SHP77 (cell line): Measurements from ENCODE around the gene ANKRD17.

Source experiments
- DNase-seq, 2 experiments: peaks; one replicate each; lab custom pipeline; 2025; lab: John Stamatoyannopoulos, UW

ANKRD17 gene

DNA sequence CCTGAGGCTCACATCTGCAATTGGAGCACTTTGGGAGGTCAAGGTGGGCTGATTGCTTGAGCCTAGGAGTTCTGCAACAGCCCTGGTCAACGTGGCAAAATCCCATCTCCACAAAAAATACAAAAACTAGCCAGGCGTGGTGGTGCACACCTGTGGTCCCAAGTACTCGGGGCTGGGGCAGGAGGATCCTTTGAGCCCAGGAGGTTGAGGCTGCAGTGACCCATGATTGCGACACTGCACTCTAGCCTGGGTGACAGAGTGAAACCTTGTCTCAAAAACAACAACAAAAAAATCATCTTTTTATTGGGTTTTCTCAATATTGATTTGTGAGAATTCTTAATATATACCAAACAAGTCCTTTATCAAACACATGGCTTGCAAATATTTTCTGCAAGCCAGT is 64.9 kb downstream of the ANKRD17 start:
- DNase-seq: no peak

DNA sequence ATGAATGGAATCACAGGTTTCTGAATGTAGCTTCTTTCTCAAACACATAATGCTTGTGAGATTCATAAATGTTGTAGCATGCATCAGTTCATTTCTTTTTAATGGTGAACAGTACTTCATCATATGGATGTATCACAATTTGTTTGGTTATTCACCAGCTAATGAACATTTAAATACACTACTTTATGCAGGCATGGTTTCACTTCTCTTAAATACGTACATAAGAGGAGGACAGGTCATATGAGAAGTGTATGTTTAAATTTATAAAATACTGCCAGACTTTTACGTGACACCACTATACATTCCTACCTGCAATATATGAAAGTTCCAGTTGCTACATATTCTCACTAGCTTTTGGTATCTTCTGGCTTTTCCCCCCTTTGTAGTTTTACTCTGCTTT is 65.4 kb downstream of the ANKRD17 start:
- no peak for DNase-seq

DNA sequence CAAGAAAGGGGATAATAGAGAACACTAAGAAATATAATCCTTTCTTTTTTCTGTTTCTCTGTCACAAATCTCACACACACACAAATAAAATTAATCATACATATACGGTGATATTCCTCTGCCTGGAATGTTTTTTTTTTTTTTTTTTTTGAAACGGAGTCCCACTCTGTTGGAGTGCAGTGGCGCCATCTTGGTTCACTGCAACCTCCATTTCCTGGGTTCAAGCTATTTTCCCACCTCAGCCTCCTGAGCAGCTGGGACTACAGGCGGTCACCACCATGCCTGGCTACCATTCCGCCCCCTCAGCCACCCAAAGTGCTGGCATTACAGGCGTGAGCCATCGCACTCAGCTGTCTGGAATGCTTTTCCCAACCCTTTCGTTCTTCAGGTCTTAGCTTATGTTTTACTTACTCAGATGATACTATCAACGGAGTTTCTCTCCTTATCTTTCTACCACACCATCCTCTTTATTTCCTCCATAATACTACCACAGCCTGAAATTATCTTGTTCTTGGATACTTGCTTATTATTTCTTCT is 69.3 kb downstream of the ANKRD17 start:
- DNase-seq: no peak

DNA sequence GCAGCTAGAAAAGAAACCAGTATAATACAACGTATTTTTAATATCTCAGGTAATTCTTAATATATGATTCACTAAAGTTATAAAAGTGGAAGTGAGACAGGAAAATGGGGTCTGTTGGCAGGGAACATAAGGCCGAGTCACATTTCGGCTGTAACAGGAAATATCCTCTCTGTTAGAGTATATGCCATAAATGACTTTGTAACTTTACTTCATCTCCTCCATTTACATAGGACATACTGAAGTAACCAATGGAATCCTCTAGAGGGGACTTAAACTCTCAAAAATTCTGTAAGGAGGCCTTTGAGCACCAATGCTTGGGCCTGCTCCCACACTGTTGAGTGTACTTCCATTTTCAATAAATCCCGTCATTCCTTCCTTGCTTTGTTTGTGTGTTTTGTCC is 71.3 kb downstream of the ANKRD17 start:
- DNase-seq: no peak

DNA sequence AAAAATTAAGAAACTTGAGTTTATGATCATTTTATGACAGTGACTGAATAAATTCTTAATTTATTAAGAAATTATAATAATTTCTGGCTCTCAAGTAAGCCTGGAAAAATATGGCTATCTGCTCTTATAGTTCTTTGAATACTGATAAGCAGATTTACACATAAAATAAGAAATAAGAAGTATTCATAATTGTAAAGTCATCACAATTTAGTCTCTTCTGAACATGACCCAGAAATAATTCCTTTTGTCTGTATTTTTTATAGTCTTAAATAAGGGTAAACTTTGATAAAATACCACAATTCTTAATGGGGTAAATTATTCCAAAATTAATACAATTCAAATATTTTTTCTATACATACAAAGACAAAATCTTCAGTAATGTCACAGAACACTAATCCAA is 72.7 kb downstream of the ANKRD17 start:
- no peak for DNase-seq

DNA sequence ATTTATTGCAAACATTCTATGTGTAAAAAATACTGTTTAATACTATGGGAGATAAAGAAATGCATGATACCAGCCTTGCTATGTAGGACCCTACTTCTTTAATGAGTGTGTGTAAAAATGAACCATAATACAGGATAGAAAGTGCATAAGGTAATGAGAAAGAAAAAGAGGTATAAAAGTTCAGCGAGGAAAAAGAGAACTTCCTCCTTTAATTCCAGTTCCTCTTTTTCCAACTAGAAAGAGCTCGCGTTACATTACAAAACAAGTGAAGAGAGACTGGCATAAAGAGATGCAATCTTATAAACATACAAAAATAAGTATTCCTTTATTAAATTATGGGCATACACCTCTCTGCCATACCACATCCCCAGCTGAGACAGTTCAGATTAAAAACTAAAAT is 77.4 kb downstream of the ANKRD17 start:
- DNase-seq: no peak

DNA sequence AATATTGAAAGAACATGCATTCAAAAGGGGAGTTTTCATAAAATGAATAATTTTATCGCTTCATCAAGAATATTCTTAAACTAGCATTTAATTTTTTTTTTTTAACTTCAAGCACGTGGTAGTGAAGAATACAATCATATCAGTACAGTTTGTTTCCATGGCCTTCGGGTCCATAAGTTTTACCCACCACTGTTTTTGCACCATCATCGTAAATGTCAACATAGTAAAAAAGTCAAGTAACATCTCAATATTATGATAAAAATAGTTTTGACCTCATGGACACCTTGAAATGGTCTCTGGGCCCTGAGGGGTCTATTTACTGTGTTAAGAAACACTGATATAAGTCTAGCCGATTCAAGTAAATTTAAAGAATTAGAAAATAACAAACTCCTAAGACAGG is 80.2 kb downstream of the ANKRD17 start:
- no peak for DNase-seq

DNA sequence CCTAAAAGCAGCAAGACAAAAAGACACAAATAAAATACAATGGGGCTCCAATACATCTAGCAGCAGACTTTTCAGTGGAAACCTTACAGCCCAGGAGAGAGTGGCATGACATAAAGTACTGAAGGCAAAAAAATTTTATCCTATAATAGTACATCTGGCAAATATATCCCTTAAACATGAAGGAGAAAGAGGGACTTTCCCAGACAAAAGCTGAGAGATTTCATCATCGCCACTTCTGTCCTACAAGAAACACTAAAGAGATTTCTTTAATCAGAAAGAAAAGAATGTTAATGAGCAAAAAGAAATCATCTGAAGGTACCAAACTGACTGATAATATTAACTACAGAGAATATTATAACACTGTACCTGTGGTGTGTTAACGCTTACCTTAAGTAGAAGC is 86.4 kb downstream of the ANKRD17 start:
- DNase-seq: no peak

DNA sequence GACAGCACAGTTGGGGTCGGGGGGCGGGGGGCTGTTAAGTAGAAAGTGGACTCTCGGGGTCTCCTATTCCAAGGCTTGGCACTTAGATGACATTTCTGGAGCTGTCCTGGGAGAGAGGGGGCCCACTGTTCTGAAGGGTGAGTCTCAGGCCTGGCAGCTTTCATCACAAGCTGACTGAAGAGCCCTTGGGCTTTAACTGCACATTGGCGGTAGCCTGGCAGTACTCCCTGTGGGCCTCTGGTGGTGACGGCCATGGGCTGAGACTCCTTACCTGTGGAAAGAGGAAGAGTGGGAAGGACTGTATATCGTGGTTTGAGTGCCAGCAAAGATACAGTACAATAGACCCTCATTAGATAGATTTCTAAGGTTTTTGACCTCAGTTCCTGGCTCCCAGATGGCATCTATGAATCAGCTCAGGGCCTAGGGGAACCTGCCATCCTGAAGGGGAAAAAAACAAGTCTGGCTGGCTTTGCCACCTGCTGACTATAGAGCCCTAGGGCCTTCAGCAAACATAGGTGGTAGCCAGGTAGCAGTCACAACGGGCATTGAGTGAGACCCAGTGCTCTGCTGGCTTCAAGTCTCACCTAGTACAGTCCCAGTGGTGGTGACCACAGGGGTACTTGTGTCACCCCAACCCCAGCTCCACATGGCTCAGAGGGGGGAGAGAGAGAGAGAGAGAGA is 87.9 kb downstream of the ANKRD17 start:
- no peak for DNase-seq

DNA sequence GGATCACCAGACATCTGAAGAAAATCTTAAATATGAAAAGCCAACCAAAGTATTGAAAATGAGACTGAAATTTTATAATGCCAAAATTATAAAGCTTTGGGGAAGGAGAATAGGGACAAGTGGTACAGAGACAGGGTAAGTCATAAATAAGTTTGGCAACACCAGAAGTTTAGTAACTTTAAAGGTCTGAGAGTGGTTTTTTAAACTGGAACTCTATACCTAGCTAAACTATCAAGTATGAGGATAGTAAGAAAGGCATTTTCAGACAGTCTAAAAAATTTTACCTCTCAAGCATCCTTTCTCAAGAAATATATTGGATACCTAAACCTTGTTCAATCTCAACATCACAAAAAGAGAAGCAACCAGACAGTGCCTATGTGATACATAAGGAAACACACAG is 92.4 kb downstream of the ANKRD17 start:
- DNase-seq: no peak

DNA sequence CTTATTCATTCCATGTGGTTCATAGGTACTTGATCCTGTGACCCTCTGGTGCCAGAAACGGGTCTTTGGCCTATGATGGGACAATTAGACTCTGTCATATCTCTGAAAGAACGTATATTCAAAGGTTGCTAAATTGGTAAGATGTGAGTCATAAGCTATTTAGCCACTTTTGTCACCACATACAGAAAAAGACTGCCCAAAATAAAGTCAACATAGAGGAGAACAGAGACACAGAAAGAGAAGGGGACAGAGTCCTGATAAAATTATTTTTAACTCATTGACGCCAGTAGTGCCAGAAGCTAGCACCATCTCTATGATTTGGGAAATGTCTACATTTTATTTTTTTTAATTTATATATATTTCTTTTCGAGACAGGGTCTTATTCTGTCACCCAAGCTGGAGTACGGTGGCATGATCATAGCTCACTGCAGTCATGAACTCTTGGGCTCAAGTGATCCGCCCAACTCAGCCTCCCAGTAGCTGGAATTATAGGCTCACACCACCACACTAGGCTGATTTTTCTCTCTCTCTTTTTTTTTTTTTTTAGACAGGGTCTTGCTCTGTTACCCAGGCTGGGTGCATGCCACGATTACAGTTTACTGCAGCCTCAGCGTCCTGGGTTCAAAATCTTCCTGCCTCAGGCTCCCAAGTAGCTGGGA is 96.9 kb downstream of the ANKRD17 start:
- no peak for DNase-seq

DNA sequence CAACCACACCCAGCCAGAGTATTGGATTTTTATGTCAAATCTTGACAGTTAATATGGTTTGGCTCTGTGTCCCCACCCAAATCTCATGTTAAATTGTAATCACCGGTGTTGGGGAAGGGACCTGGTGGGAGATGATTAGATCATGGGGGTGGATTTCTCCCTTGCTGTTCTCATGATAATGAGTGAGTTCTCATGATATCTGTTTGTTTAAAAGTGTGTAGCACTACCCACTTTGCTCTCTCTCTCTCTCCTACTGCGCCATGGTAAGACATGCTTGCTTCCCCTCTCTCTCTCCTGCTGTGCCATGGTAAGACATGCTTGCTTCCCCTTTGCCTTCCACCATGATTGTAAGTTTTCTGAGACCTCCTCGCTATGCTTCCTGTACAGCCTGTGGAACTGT is 102.2 kb downstream of the ANKRD17 start:
- DNase-seq: no peak

DNA sequence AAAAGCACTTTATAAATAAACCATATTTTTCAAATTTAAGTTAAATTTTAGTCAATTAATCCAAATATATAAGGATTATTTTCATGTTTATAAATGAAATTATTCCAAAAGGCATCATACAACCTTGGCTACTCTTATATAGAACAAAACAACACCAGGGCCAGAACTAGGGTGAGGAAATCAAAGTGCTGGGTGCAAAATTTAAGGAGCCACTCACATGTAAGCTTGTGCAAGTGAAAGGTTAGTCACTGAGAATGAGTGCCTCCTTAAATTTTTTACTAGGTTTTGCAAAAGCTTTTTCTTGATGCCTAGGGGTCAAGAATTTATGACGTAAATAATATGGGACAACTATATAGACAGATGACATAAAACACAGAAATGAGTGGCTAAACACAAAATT is 105.7 kb downstream of the ANKRD17 start:
- DNase-seq: no peak

DNA sequence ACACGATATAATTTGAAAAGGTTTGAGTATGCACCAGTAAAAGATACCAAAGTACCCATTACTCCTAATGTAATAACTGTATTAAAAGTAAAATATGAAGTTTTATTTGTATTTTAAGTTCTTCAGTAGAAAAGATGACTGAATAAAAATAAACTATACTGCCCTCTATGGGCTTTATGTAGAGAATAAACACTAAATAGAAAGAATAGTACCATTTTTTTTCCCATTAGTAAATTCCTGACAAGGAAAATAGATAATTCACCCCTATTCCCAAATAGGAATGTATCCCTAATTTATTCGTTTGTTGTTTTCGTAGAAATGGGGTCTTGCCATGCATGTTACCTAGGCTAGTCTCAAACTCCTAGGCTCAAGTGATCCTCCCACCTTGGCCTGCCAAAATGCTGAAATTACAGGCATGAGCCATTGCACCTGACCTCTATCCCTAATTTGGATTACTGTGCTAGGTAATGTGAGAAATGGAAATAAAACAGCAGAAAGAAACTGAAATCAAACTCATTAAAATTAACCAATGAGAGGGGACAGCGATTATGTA is 115.5 kb downstream of the ANKRD17 start:
- no peak for DNase-seq

DNA sequence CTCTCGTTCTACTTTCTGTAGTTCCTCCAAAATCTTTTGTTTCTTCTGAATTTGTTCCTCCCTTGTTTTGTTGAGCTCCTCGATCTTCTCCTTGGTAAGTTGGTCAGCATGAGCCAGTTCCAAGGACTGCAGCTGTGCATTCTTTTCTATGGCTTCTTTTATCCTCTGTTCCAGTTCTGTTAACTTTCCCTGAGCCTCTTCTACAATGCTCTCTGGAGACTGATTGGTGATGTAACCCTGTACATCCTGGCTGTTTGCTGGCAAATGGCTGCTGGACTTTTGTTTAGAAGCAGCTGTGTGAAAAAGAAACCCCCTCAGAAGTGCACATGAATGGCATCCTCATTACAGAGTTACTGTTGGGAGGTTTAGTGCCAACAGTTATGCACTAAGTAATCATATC is 118.6 kb downstream of the ANKRD17 start:
- no peak for DNase-seq

DNA sequence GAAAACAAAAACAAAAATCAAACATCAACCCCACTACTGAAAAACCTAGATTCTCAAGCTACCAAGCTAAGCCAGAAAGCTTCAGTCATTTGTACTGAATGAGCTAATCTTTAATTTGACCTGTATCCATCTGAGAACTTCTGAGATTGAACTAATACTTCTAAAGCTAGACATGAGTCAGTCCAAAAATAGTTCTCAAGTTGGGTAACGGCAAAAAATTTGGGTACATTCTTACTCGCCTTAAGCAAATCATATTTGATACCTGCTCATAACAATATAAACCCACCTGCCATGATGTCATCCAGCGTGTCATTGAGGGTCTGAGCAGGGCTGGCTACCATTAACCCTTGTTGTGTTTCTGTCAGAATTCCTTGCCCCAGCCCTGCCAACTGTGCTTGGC is 119.4 kb downstream of the ANKRD17 start:
- DNase-seq: no peak

DNA sequence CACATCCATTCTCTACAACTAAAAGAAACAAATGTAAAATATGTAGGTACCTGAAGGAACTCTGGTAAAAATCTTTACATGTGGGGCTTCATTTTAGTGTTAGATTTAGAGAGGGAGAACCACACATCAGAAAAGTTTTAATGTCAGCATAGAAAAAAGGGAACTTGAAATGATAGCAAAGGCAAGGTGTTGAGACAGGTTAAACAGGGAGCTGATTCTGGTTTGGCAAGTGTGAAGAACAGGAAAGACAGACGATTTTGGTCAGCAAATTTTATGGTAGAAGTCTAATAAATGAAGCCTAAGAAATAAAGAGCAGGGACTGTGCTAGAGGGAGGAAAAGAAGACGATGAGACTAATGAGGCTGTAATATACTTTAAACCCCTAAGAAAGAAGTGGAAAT is 121.5 kb downstream of the ANKRD17 start:
- DNase-seq: no peak

DNA sequence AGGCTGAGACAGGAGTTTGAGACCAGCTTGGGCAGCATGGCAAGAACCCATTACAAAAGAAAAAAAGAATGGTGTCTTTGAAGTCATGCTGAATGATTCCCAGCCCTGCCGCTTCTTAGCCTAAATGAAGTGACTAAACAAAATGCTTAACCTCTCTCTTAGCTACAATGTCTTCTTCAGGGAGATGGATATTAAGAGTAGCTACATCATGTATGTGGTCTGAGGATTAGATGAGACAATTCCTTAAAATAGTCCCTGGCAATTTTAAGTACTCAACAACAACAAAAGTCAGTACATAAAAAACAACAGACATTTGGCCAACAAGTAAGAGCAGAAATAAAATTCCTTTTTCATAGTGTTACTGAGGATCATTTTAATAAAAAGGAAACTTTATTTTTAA is 124.8 kb downstream of the ANKRD17 start:
- DNase-seq: no peak

DNA sequence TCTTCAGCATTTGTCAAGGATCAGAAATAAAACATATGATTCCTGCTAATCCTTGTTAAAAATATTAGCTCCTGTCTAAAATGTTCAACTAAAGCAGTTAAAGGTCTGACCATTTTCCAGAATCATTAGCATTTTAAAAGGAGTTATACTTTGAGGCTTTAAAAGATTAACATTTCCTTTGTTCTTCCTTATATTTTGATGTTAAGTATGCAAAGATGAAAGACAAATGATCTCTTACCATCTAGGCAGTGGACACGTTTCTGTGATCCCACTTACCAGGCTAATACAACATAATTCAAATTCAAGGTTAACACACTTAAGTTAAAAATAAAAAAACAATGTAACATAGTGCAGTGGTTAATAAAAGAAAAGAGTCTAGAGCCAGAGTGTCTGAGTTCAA is 127.3 kb downstream of the ANKRD17 start:
- no peak for DNase-seq

DNA sequence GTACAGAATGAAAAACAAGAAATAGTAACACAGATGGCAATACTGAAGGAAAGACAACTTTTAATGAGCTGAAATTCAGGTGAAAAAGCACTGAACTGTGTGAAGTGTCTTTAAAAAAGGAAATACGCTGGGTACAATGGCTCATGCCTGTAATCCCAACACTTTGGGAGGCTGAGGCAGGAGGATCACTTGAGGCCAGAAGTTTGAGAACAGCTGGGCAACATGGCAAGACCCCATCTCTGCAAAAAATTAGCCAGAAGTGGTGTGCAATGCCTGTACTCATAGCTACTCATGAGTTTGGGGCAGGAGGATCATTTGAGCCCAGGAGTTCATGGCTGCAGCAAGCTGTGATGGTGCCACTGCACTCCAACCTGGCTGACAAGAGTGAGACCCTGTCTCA is 129.3 kb downstream of the ANKRD17 start:
- no peak for DNase-seq

DNA sequence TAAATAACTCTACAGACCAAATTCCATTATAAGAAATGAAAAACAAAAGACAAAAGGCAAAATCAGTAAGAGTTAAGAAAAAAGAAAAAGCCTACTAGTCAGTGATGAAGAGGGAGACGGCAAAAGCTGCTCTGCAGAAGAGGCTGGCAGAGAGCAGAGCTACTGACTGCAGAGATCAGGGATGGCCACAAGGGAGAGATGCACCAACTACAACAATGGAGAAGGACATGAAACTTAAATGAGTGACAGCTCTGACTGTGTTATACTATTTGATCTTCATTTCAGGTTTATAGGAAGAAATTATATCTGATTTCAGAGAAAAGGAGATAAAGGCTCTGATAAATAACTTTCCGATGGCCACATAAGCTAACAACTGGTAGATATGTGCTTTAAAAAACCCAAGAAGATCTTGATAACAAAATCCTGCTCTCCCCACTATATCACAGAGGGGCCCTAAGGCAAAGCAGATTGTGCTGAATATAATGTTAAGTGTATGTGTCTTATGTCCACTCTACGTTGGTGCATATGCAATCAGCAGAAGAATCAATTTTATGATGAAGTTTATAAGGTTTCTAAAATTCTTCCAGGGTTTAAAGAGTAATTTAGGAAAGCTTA is 130.7 kb downstream of the ANKRD17 start:
- DNase-seq: no peak

DNA sequence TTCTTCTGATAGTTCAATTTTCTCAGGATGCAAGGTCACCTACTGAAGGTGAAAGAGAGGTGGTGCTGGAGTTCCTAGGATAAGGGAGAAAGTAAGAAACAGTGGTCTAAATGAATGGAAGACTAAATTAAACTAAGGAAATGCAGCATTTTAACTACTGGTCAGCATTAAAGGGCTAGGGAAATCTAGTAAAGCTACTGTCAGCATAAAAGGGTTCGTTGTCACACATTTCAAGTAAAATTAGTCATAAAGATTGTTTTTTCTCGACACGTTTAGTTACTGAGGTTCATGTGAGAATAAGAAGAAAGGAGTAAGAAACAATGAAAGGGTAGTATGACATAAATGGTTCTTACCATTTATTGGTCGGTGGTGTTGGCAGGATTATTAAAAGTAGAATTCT is 149.1 kb downstream of the ANKRD17 start:
- DNase-seq: no peak

DNA sequence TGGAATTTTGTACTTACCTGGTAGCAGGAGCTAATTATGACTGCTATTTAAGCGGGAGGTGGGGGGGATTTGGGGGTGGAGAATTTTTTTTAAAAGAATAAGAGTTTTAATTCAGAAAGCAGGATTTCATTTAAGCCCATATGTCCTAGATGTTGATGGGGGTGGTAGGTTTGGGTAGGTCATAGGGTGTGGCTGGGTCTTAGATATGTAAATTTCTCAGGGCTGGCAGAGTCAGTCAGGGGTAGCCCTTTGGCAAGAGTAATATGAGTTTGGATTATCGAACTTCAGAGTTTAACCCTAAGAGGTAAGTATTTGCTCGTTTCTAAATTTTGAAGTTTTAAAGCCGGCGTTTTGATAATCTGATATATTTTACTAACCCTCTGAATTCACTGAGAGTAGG is 153.9 kb downstream of the ANKRD17 start:
- DNase-seq: no peak
